Activated CD4-positive, alpha-beta T cell treated with anti-CD3 and anti-CD28 coated beads for 24 hours (primary cell): ENCODE results near the gene TRIM65.
"Not testable (repeated sequence)": the region's sequence is repeated elsewhere in the genome, so short reads cannot be mapped to it uniquely, and the experiment has no call there.

Experiments used
- DNase-seq, 2 donors: peaks; one replicate each; pipeline ENCODE4 v3.0.0-alpha.2; 2020; ENCODE audit warnings: low read depth in 2 of 2

Gene TRIM65

GRCh38 chr17:75854101-75854748 lies 42.5 kb downstream of the TRIM65 start:
- no peak for DNase-seq

- no peak for DNase-seq
Measured at GRCh38 chr17:75853433-75853832, 43.3 kb downstream of the TRIM65 start.

GRCh38 chr17:75851693-75851991 lies 45.1 kb downstream of the TRIM65 start:
- DNase-seq, result not testable (repeated sequence)

- DNase-seq, result no peak
Measured at GRCh38 chr17:75850928-75851692, 45.6 kb downstream of the TRIM65 start.

- no peak for DNase-seq
Measured at GRCh38 chr17:75849724-75850123, 47.0 kb downstream of the TRIM65 start.

GRCh38 chr17:75849279-75849646 lies 47.5 kb downstream of the TRIM65 start:
- DNase-seq, result no peak

- peak; percentile 82 to 88 for DNase-seq
Measured at GRCh38 chr17:75848523-75849278, 48.0 kb downstream of the TRIM65 start.

- no peak for DNase-seq
Measured at GRCh38 chr17:75847614-75848522, 48.9 kb downstream of the TRIM65 start.

- no peak for DNase-seq
Measured at GRCh38 chr17:75846692-75847613, 49.8 kb downstream of the TRIM65 start.

GRCh38 chr17:75845933-75846691 lies 50.6 kb downstream of the TRIM65 start:
- DNase-seq, result no peak

GRCh38 chr17:75845058-75845711 lies 51.6 kb downstream of the TRIM65 start:
- DNase-seq, result peak in 1 of 2 donors; percentile 54

- no peak for DNase-seq
Measured at GRCh38 chr17:75844530-75845057, 52.2 kb downstream of the TRIM65 start.

GRCh38 chr17:75843577-75844529 lies 52.9 kb downstream of the TRIM65 start, which contains the start of gene UNC13D:
UNC13D (minus strand) TSS chr17:75844404; CDS start chr17:75844337, 67 bp downstream.
- no peak for DNase-seq

GRCh38 chr17:75842963-75843576 lies 53.7 kb downstream of the TRIM65 start:
- DNase-seq, result no peak

- no peak for DNase-seq
Measured at GRCh38 chr17:75842411-75842810, 54.3 kb downstream of the TRIM65 start.

GRCh38 chr17:75840799-75841164 lies 56.0 kb downstream of the TRIM65 start:
- DNase-seq, result no peak
